Parathyroid adenoma (tissue), 2 donors: ENCODE results near the gene LIN52.

Source experiments
- H2AFZ ChIP-seq: fragments of 300-600 bp; sonication (generic); one replicate; pipeline ENCODE4 v1.7.0; 2017; ENCODE audit warnings: antibody characterized with exemption, mild to moderate bottlenecking
- H3K27ac ChIP-seq: fragments of 300-600 bp; sonication (generic); one replicate; pipeline ENCODE4 v1.7.0; 2017
- H3K27me3 ChIP-seq: fragments of 300-600 bp; sonication (generic); one replicate; pipeline ENCODE4 v1.7.0; 2017; ENCODE audit warnings: low read length; ENCODE audit not compliant: control insufficient read depth, insufficient read depth
- H3K36me3 ChIP-seq: fragments of 300-600 bp; sonication (generic); one replicate; pipeline ENCODE4 v1.7.0; 2017; ENCODE audit warnings: low read length; ENCODE audit not compliant: control insufficient read depth, insufficient read depth
- H3K4me1 ChIP-seq: fragments of 300-600 bp; sonication (generic); one replicate; pipeline ENCODE4 v1.7.0; 2017; ENCODE audit warnings: control low read depth
- H3K4me2 ChIP-seq: fragments of 300-600 bp; sonication (generic); one replicate; pipeline ENCODE4 v1.7.0; 2017; ENCODE audit warnings: low read length
- H3K4me3 ChIP-seq: fragments of 300-600 bp; sonication (generic); one replicate; pipeline ENCODE4 v1.7.0; 2017; ENCODE audit warnings: low read depth, low read length
- H3K79me2 ChIP-seq: fragments of 300-600 bp; sonication (generic); one replicate; pipeline ENCODE4 v1.7.0; 2017; ENCODE audit warnings: control low read depth
- H3K9ac ChIP-seq: fragments of 300-600 bp; sonication (generic); one replicate; pipeline ENCODE4 v1.7.0; 2017; ENCODE audit warnings: mild to moderate bottlenecking
- H3K9me3 ChIP-seq: fragments of 300-600 bp; sonication (generic); one replicate; pipeline ENCODE4 v1.7.0; 2017; ENCODE audit warnings: low read length; ENCODE audit not compliant: control insufficient read depth
- TF ChIP-seq, protein P1 (sequence below): fragments of 300-600 bp; sonication (generic); IDR thresholded peaks from one replicate; pipeline ENCODE4 v1.7.0; 2017; ENCODE audit warnings: antibody characterized with exemption, mild to moderate bottlenecking
- donor health status: primary hyperparathyroidism.

LIN52 gene

DNA sequence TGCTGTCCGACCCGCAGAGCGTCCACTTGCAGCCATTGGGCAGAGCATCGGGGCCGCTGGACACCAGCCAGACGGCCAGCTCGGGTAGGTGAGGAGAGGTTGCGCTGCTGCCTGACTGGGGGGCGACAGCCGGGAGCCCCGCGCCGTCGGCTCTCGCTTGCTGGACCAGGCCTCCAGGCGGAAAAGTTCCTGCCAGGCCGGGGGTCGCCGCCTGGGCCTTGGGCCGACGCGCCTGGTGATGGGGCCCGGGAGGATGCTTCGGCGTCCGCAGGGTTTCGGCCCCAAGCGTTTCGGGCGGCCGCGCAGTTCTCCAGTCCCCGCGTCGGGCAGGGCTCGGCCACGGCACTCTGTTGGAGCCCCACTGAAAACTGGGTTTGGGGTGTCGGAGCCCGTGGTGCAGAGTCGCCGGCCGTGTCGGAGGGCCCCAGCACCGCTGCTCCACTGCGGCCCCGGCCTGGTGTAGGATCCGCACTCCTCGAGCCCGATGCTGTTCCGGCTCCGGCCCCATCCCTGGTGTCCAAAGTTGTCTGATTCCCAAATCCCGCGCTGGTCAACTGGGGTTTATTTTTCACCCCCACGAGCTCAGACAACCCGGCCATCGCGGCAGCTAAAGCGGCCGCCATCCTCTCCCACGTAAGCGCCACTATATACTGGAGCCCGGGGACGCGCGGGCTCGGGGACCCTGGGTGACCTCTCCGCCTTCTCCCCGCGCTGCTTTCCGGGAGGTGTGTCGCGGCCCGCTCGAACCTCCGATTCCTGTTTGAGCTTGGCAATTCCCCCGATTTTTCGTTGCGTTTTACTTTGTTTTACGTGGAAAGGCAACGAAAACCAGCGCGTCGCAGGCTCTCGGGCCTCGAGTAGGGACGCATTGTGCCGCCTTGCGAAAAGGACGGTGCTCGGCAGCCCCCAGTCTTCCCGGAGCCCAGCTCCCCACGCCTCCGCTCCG is 155.4 kb downstream of the LIN52 start:
- Histone ChIP-seq H3K27ac (no peak overlapping the region), H3K4me1 (peaks cover 5% of the 10 kb centered on the region), H3K79me2 (no peaks in the 10 kb centered on the region), H3K9me3 (no peaks in the 10 kb centered on the region), H2AFZ (peak overlapping the region; percentile 59), H3K4me3 (peak overlapping the region; percentile 31), H3K9ac (no peak overlapping the region), H3K36me3 (no peaks in the 10 kb centered on the region), H3K27me3 (peaks cover 20% of the 10 kb centered on the region), H3K4me2 (peak overlapping the region; percentile 62)
- TF ChIP-seq, protein P1, sequence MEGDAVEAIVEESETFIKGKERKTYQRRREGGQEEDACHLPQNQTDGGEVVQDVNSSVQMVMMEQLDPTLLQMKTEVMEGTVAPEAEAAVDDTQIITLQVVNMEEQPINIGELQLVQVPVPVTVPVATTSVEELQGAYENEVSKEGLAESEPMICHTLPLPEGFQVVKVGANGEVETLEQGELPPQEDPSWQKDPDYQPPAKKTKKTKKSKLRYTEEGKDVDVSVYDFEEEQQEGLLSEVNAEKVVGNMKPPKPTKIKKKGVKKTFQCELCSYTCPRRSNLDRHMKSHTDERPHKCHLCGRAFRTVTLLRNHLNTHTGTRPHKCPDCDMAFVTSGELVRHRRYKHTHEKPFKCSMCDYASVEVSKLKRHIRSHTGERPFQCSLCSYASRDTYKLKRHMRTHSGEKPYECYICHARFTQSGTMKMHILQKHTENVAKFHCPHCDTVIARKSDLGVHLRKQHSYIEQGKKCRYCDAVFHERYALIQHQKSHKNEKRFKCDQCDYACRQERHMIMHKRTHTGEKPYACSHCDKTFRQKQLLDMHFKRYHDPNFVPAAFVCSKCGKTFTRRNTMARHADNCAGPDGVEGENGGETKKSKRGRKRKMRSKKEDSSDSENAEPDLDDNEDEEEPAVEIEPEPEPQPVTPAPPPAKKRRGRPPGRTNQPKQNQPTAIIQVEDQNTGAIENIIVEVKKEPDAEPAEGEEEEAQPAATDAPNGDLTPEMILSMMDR: no peak

DNA sequence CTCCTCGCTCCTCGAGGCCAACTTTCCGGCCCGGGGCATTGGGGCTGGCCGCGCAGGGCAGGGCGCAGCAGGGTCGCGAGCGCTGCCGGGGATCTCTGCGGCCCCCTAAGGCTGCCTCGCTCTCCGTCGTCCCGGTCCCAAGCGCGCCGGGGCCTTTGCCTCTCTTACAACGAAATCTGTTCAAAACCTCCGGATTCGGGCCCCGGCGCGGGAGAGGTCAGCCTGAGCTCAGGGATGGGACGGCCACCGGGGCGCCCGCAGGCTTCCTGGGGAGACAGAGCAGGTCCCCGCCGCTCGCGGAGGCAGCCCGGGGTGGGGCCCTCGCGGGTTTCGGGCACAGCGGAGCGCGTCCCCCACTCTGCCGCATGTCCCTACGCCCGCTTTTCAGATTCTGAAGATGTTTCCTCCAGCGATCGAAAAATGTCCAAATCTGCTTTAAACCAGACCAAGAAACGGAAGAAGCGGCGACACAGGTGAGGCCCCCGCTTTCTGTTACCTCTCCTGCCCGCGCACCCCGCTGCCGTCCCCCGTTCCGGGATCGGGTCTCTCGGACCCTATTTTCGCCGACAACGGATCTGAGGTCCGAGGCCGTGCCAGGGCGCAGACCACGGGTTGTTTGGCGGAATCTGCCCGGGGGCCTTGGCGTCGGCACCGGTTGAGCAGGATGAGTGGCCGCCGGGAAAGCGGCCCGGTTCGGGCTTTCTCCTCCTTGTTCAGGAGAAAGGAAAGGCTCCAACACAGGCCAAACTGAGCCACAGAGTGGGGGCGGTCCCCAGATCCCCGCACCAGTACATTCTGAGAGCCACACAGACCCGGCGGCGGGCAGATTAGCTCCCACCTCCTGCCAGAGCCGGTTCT is 156.3 kb downstream of the LIN52 start:
- H3K4me1 ChIP-seq: peaks cover 5% of the 10 kb centered on the region
- H3K27ac ChIP-seq: no peak overlapping the region
- no peaks in the 10 kb centered on the region for H3K36me3 ChIP-seq
- no peaks in the 10 kb centered on the region for H3K79me2 ChIP-seq
- H3K4me2 ChIP-seq: peak overlapping the region; percentile 62
- peak overlapping the region; percentile 59 for H2AFZ ChIP-seq
- no peaks in the 10 kb centered on the region for H3K9me3 ChIP-seq
- TF ChIP-seq, protein P1: no peak
- H3K4me3 ChIP-seq: peak overlapping the region; percentile 31
- peaks cover 20% of the 10 kb centered on the region for H3K27me3 ChIP-seq
- no peak overlapping the region for H3K9ac ChIP-seq

DNA sequence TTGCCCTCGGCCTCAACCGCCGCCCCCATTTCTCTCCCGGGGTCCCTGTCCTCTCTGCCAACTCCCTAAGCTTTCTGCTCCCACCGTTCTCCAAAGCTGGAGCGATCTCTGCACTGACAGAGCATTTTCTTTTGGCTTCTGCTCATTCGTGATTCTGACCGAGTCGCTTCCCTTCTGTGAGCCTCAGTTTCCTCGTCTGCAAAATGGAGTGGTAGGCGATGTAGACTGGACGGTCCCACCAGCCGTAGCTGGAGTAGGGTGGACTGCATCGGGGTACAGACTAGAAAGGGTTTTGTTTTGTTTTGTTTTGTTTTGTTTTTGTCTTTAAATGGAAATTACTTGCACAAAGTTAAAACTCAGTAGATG is 156.9 kb downstream of the LIN52 start:
- no peak overlapping the region for H3K4me3 ChIP-seq

DNA sequence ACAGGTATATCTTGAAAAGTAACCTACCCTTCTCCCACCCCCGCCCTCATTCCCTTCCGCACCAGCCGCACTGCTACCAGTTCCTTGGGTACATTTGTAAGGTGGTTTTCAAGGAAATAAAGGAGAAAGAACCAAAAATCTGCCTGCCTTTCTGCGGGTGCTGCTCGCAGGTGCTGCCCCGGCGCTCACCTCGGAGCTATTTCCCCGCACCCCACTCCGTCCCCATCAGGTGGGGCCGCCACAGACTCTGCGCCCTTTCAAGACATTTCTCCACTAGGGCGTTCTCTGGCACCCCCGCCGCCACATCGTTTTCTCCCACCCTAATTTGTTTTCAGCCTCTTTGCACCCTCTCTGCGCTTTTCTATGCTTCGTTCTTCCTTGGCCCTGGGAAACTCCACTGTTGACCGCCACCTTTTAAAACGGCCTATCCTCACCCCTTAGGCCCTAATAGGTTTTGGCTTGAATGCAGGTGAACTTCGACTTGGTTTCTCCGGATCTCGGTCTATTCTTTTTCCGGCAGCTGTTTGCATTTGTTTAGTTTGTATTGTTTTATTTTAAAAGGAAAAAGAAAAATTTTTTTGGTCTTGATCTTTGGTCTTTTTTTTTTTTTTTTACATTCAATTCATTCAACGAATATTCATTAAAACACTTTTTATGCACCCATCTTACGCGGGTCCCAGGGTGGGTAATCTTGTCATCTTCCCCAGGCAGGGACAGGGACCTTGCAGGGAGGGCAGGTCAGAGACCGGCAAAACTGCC is 157.4 kb downstream of the LIN52 start:
- no peak overlapping the region for H3K9ac ChIP-seq
- H3K4me2 ChIP-seq: no peak overlapping the region
- H3K9me3 ChIP-seq: no peaks in the 10 kb centered on the region
- no peak overlapping the region for H3K27ac ChIP-seq
- H3K4me3 ChIP-seq: no peak overlapping the region
- H3K79me2 ChIP-seq: no peaks in the 10 kb centered on the region
- H3K36me3 ChIP-seq: no peaks in the 10 kb centered on the region
- no peak overlapping the region for H2AFZ ChIP-seq
- peaks cover 20% of the 10 kb centered on the region for H3K27me3 ChIP-seq
- TF ChIP-seq, protein P1: no peak
- peaks cover 5% of the 10 kb centered on the region for H3K4me1 ChIP-seq

More for the DNA sequence above, 156.9 kb downstream of the LIN52 start:
- Histone ChIP-seq H3K9me3 (no peaks in the 10 kb centered on the region), H3K27ac (no peak overlapping the region), H3K36me3 (no peaks in the 10 kb centered on the region), H2AFZ (no peak overlapping the region), H3K27me3 (peaks cover 20% of the 10 kb centered on the region), H3K4me1 (peaks cover 5% of the 10 kb centered on the region), H3K79me2 (no peaks in the 10 kb centered on the region), H3K4me2 (peak overlapping the region; percentile 62), H3K9ac (no peak overlapping the region)
- TF ChIP-seq, protein P1: no peak
